Kidney epithelial cell (primary cell): ENCODE data around the gene NELFE. TPM values are rescaled to one million over a fixed set of nuclear protein-coding genes. Genes with fewer than 3 reads are reported as not detected.

Experiments used
- DNase-seq: peaks from one replicate; pipeline ENCODE4 v3.0.0-alpha.2; 2010; ENCODE audit warnings: low read depth
- H3K27me3 ChIP-seq: 2 replicates; pipeline ENCODE4 v1.6.0; 2011; ENCODE audit warnings: low read length; ENCODE audit not compliant: control insufficient read depth, insufficient read depth
- H3K36me3 ChIP-seq: 2 replicates; pipeline ENCODE4 v1.5.1; 2011; ENCODE audit warnings: low read length; ENCODE audit not compliant: control insufficient read depth, insufficient read depth
- H3K4me3 ChIP-seq: 2 replicates; pipeline ENCODE4 v1.5.1; 2011; ENCODE audit warnings: low read depth, mild to moderate bottlenecking, control low read depth, low read length
- CTCF ChIP-seq: IDR thresholded peaks from 2 replicates; pipeline ENCODE4 v1.5.1; 2011; ENCODE audit warnings: mild to moderate bottlenecking, moderate library complexity, low read length, control low read depth, inconsistent platforms; ENCODE audit not compliant: insufficient read depth, poor library complexity, severe bottlenecking
- total RNA-seq: library from RNA; depleted of rRNA; stranded (reverse); fragments of >200 nt; gene quantifications from 2 replicates; pipeline ENCODE4 v1.2.3, GENCODE V29; 2015

Gene NELFE
- total RNA-seq, 1 donor from 2014 or later, result 140 TPM

GRCh38 chr6:31930962-31931361 lies 27.8 kb downstream of the NELFE start:
- DNase-seq, result no peak
- Histone ChIP-seq H3K36me3 (no peaks in the 10 kb centered on the region), H3K4me3 (no peak overlapping the region), H3K27me3 (peaks cover 7% of the 10 kb centered on the region)
- no peak for TF ChIP-seq CTCF

GRCh38 chr6:31928672-31928939 lies 30.2 kb downstream of the NELFE start:
- no peak overlapping the region for H3K4me3 ChIP-seq
- TF ChIP-seq CTCF, result no peak
- no peak for DNase-seq

GRCh38 chr6:31927863-31928671 lies 30.7 kb downstream of the NELFE start:
- no peak for DNase-seq
- Histone ChIP-seq H3K4me3 (no peak overlapping the region), H3K36me3 (no peaks in the 10 kb centered on the region), H3K27me3 (peaks cover 6% of the 10 kb centered on the region)
- TF ChIP-seq CTCF, result no peak

More at GRCh38 chr6:31928672-31928939, 30.2 kb downstream of the NELFE start:
- Histone ChIP-seq H3K27me3 (peaks cover 7% of the 10 kb centered on the region), H3K36me3 (no peaks in the 10 kb centered on the region)

GRCh38 chr6:31927242-31927862 lies 31.4 kb downstream of the NELFE start, which contains the start of gene C2:
Gene C2, plus strand, starts transcription at chr6:31927717. Its CDS starts 36 bp downstream, at chr6:31927753.
- TF ChIP-seq CTCF, result no peak
- DNase-seq, result no peak
- Histone ChIP-seq H3K36me3 (no peaks in the 10 kb centered on the region), H3K4me3 (no peak within 1 kb of the TSS), H3K27me3 (peaks cover 5% of the 10 kb centered on the region)

- DNase-seq, result no peak
- no peaks in the 10 kb centered on the region for H3K36me3 ChIP-seq
- TF ChIP-seq CTCF, result peak; percentile 27
- no peak overlapping the region for H3K4me3 ChIP-seq
- peaks cover 5% of the 10 kb centered on the region for H3K27me3 ChIP-seq
Observed at GRCh38 chr6:31922942-31923341, 35.8 kb downstream of the NELFE start.
